HG03469 (cell line): ENCODE results near the gene HIVEP1.

ENCODE experiments used
- ATAC-seq: cut with Tn5 transposase; IDR thresholded peaks from one replicate; pipeline ENCODE4 v1.9.1; 2021; ENCODE audit warnings: mild to moderate bottlenecking, moderate library complexity, moderate number of reproducible peaks; ENCODE audit not compliant: unreplicated experiment

Gene HIVEP1

GRCh38 chr6:12017263-12017662, 5.2 kb downstream of the HIVEP1 start:
- no peak for ATAC-seq

GRCh38 chr6:12017876-12018401, 5.8 kb downstream of the HIVEP1 start:
- no peak for ATAC-seq

GRCh38 chr6:12020187-12020791, 8.2 kb downstream of the HIVEP1 start:
- ATAC-seq = no peak

GRCh38 chr6:12022481-12022880, 10.4 kb downstream of the HIVEP1 start:
- ATAC-seq = no peak

GRCh38 chr6:12022953-12023388, 10.9 kb downstream of the HIVEP1 start:
- no peak for ATAC-seq

GRCh38 chr6:12024216-12024615, 12.1 kb downstream of the HIVEP1 start:
- ATAC-seq = no peak

GRCh38 chr6:12024699-12025434, 12.8 kb downstream of the HIVEP1 start:
- ATAC-seq = no peak

GRCh38 chr6:12026120-12026519, 14.0 kb downstream of the HIVEP1 start:
- ATAC-seq = no peak

- ATAC-seq = no peak
Observed at GRCh38 chr6:12026833-12027232, 14.7 kb downstream of the HIVEP1 start.

- ATAC-seq = no peak
Observed at GRCh38 chr6:12028213-12028612, 16.1 kb downstream of the HIVEP1 start.

- no peak for ATAC-seq
Observed at GRCh38 chr6:12029979-12030737, 18.0 kb downstream of the HIVEP1 start.

GRCh38 chr6:12030993-12031550, 19.0 kb downstream of the HIVEP1 start:
- no peak for ATAC-seq

- ATAC-seq = no peak
Observed at GRCh38 chr6:12032783-12033573, 20.9 kb downstream of the HIVEP1 start.

GRCh38 chr6:12033770-12034169, 21.7 kb downstream of the HIVEP1 start:
- ATAC-seq = no peak

GRCh38 chr6:12034349-12034748, 22.2 kb downstream of the HIVEP1 start:
- no peak for ATAC-seq

GRCh38 chr6:12034837-12035236, 22.7 kb downstream of the HIVEP1 start:
- ATAC-seq = no peak

GRCh38 chr6:12036766-12037165, 24.7 kb downstream of the HIVEP1 start:
- no peak for ATAC-seq

GRCh38 chr6:12037798-12038197, 25.7 kb downstream of the HIVEP1 start:
- no peak for ATAC-seq

- ATAC-seq = no peak
Observed at GRCh38 chr6:12039540-12040459, 27.7 kb downstream of the HIVEP1 start.
